GM21825 (cell line): ENCODE measurements around the gene CLN6.
"Not testable (repeated sequence)": the region's sequence is repeated elsewhere in the genome, so short reads cannot be mapped to it uniquely, and the experiment has no call there.

ENCODE experiments used
- ATAC-seq: cut with Tn5 transposase; IDR thresholded peaks from one replicate; pipeline ENCODE4 v1.9.1; 2021; ENCODE audit warnings: mild to moderate bottlenecking, moderate library complexity; ENCODE audit not compliant: unreplicated experiment

CLN6 gene

DNA sequence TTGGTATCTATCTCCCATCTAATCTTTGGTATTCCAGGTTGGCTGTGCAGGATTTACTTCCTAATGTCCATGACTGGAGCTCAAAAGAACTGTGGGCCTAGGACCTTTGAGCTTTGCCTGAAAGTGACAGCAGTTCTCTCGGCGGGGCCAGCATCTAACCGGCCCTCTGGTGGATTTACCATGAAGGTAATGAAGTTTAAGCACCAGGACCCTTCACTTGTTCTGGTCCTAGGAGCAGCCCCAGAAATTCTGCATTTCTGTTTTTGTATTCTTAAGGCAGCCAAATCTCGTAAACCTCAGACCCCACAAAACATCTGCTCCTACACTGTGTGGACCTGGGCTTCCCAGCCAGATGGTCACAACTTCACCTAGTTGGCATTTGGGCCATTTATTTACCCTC lies 37.4 kb downstream of the CLN6 start:
- no peak for ATAC-seq

DNA sequence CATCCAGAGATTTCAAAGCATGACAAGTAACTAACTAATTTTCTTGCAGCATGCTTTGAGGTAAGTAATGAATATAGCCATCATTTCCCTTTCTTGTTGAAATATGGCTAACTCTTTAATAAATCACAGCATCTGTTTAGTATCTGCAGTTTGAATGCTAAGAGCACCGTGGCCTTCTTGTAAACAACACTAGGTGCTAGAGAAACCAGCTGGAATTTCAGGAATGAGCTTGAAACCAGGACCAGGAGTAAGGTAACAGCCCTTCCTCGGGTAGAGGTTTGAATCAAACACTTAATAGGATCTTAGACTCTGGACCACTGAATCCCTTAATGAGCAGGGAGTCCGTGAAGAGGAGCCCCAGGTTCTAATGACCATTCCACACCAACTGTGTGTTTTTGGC lies 38.0 kb downstream of the CLN6 start:
- ATAC-seq: no peak

DNA sequence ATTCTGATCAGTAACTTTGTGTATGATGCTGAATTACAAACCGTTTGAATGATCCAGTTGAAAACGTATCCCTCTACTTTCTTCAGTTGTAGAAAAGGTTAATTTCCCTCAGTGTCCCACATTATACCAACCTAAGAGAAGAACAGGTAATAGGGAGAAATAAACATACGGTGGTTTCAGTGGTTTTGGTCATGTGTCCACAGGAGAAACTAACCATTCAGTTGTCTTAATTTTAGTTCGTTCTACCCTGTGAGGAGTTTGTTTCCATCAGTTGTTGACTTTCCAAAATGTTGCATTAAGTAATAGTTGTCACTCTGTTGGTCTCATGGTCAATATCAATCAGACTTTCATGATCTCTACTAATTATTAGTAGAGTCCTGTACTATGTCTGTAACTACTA lies 39.5 kb downstream of the CLN6 start:
- ATAC-seq: no peak

DNA sequence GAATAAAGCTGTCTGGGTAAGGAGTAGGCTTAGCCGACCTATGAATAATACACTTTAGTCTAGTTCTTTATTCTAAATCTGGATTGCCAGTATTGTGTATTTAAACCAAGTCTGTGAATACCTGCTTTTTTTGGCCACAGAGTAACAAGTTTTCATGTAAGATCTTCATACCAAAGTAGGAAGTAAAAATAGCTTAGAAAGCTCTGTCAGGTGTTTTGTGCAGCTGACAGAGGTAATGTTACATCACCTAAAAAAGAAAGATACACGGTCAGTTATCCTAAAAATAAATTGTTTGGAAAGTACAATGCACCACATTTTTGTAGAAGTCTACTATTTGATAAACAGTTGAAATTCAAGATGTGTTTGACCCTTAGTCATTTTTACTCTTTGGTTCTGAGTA lies 40.9 kb downstream of the CLN6 start:
- ATAC-seq: no peak

DNA sequence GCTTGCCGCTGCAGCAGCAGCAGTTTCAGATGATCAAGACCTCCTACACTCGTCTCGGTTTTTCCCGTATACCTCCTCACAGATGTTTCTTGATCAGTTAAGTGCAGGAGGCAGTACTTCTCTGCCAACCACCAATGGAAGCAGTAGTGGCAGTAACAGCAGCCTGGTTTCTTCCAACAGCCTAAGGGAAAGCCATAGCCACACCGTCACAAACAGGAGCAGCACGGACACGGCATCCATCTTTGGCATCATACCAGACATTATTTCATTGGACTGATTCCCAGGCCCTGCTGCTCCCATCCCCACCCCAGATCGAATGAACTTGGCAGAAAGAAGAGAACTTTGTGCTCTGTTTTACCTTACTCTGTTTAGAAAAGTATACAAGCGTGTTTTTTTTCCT lies 42.0 kb downstream of the CLN6 start:
- no peak for ATAC-seq

DNA sequence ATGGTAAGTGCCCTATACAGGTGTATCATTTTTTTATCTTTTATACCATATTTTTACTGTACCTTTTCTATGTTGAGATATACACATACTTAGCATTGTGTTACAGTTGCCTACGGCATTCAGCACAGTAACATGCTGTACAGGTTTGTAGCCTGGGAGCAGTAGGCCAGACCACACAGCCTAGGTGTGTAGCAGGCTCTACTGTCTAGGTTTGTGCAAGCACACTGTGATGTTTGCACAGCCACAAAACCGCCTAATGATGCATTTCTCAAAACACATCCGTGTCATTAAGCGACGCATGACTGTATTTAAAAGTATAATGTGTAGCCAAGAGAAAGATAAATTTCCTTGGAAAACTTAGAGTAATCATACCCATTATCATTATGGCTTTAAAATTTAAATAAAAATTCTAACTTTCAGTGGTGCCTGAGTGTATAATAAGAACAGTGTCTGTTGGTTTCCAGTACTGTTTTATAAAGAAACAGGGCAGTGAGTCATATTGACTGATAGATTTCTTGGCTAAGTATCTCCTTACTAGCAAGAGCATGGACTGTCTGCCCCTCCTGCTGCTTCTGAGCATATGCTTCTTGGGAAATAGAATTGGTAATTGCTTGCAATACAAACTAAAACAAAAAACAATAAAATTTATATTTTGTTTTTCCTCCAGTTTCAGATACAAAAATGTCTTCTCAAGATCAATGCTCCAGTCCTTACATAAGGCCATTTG lies 42.7 kb downstream of the CLN6 start:
- no peak for ATAC-seq

DNA sequence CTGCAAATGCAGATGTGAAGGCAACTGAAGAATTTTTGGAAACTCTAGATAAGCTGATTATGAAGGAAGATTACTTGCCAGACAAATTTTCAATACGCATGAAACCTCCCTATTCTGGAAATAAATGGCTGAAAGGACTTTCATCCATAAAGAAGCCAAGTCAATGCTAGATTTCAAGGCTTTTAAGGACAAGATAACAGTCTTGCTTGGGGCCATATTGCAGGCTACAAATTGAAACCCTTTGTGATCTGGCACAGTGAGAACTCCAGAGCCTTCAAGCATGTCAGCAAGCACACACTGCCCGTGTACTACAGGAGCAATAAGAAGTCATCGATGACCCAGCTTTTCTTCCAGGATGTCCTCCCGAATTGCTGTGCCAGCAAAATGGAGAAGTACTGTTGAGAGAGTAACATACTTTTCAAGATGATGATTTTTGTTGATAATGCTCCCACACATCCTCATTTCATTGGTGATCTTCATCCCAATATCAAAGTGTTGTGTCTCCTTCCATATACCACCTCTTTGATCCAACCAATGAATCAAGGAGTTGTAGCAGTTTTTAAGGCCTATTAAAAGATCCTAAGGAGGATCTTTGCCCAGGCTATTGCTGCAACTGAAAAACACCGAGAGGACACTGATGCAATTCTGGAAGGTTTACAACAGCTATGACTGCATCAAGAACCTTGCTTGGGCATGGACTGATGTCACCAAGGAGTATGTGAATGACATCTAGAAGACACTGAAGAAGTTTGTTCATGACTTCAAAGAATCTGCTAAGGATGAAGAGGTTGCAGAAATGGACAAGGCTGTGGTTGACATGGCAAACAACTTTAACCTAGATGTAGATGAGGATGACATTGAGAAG lies 44.7 kb downstream of the CLN6 start:
- ATAC-seq: no peak

DNA sequence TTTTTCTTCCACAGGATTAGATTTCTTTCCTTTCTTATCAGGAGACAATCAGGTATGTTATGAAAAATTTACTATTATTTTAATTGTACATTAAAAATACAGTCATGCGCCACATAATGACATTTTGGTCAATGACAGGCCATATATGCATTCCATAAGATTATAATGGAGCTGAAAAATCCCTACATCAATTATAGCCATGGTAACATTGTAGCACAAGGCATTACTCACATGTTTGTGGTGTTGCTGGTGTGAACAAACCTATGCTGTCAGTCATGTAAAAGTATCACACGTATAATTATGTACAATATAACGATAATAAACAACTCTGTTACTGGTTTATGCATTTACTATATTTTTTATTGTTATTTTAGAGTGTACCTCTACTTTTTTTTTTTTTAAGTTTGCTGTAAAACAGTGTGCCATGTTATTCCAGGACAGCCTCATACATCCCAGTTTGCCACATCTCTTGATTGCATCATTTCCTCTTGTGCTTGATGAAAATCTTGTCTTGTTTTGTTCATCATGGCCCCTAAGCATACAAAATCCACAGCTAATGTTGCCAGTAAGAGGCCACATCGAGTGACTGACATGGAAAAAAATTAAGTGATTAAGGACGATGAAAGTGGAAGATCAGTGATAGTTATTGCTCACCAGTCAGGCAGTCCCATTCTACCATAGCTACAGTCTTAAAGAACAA lies 45.8 kb downstream of the CLN6 start:
- no peak for ATAC-seq

DNA sequence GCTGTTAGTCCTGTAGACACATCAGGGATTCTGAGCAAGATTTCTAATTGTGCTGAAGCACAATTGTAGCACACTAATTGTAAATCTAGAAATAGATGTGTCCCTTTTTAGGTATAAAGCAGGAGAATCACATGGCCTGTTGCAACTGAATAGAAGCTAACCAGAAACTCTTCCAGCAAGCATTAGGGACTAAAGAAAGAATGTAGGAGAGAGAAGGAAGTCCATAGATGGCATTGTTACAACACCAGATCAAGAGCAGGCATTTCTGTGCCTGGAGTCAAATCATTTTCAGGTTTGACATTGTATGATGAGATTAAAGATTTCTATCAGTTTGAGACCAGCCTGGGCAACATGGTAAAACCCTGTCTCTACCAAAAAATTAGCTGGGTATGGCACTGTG lies 51.8 kb downstream of the CLN6 start:
- no peak for ATAC-seq

DNA sequence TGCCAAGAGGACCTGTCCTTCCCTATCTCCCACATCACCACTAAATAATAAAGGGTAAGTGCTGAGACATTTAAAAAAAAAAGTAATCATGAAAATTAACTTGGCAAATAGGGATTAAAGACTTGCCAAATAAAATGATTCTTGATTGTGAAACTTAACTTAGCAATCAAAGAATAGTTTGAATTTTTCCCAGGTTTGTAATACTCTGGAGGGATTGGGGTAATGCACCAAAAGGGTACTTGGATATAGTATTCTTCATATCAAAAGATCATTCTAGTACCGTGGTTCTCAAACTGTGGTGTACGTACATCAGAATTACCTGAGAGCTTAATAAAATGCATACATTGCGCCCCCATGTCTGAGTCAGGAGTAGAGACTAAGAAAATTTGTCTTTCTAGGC lies 52.9 kb downstream of the CLN6 start:
- ATAC-seq: no peak

DNA sequence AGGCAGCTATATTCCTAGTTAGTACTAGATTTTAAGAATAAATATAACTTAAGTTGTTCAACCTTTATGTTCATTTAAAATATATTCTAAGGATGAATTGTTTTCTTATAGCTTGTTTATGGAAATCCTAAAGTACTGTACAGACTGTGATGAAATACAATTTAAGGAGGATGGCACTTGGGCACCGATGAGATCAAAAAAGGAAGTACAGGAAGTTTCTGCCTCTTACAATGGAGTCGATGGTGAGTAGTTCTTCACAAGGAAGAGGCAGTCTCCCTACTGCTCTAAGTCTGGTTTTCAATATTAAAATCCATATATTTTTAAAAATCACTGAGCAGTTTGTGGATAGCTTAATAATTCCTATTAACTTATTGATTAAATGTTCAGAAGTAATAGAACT lies 54.0 kb downstream of the CLN6 start:
- ATAC-seq: no peak

DNA sequence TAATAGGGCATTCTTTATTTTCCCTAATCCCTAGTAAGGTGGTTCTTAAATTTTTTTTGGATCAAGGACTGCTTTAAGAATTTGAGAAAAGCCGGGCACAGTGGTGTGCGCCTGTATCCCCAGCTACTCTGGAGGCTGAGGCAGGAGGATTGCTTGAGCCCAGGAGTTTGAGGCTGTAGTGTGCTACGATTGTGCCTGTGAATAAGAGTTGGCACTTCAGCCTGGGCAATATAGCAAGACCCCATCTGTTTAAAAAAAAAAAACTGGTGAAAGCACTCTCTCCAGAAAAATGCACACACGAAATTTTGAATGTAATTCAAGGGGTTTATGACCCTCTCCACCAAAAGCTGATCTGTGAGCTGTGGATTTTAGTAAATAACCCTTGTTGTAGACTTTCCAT lies 56.4 kb downstream of the CLN6 start:
- no peak for ATAC-seq

DNA sequence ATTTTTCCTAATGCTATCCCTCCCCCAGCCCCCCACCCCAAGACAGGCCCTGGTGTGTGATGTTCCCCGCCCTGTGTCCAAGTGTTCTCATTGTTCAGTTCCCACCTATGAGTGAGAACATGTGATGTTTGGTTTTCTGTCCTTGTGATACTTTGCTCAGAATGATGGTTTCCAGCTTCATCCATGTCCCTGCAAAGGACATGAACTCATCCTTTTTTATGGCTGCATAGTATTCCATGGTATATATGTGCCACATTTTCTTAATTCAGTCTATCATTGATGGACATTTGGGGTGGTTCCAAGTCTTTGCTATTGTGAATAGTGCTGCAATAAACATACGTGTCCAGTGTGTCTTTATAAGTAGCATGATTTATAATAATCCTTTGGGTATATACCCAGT lies 57.5 kb downstream of the CLN6 start:
- ATAC-seq: not testable (repeated sequence)

DNA sequence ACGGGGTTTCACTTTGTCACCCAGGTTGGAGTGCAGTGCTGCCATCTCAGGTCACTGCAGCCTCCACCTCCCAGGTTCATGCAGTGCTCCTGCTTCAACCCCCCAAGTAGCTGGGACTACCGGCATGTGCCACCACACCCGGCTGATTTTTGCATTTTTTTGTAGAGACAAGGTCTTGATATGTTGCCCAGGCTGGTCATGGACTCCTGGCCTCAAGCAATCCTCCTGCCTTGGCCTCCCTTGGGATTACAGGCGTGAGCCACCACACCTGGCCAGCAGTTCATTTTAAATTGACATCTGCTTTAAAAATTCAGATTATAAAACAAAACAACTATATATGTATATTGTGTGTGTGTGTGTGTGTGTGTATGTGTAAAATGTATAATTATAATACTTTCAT lies 62.7 kb downstream of the CLN6 start:
- ATAC-seq: no peak

DNA sequence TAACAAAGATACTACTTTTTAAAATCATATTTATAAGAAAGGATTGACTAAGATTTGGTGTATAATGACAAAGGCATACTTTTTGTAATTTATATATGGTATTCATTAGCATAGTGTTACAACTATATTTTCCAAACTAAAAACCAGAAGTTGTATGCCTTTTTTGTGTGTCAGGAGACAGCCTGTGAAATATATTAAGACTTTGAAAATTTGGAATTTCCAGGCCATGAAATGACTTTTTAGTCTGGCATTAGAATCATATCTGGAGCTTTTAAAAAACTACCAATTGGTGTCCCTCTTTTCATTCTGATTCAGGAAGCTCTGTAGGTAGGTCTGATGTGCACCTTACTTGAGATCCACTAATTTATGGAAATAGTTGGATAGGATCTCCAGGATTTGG lies 66.3 kb downstream of the CLN6 start:
- no peak for ATAC-seq

DNA sequence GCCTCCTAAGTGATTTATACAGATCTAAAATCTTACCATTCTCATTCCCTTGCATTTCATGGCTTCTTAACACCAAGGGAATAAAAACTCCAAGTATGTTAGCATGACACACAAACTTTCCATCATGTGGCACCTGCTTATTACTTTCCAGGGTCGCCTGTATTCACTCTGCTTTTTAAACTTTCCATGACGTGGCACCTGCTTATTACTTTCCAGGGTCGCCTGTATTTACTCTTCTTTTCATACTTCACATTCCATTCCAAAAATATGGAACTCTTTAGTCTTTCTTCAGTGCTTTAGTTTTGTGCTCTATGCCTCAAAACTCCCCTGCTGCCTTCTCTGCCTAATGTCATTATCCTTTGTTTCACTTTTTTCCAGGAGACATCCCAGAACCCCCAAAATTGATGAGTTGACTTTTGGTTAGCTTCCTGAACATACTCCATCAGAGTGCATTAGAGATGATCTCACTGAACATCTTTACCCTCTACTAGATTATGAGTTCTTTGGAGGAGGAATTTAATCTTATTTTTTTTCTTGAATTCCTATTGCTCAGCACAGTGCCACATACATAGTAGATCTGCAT lies 71.4 kb downstream of the CLN6 start:
- ATAC-seq: no peak

DNA sequence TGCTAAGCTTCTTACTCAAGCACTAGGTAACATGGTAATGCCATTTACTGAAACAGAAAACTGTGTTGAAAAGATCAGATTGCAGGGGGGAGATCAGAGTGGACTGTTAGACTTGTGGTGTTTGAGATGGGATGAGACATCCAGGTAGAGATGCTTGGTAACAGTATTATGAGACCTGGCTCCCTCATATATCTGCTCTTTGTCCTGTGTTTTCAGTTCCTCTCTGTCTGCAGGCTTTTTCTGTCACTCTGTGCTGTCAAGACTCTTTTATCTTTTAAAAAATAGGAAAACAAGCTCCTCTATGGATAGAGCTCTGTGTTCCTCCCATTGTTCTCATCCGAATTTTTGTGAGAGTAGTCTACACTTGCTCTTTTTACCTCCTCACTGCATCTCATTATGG lies 72.5 kb downstream of the CLN6 start:
- no peak for ATAC-seq
